CD4-positive, alpha-beta T cell (primary cell): ENCODE measurements around the gene BLTP2. TPM values are rescaled to one million over a fixed set of nuclear protein-coding genes. Genes with fewer than 3 reads are reported as not detected.
"Not testable (repeated sequence)": the region's sequence is repeated elsewhere in the genome, so short reads cannot be mapped to it uniquely, and the experiment has no call there.

Experiments used
- ATAC-seq: fragments of 200-7000 bp; cut with Tn5 transposase; one replicate; pipeline ENCODE4 v1.10.0; 2022; ENCODE audit warnings: mild to moderate bottlenecking; ENCODE audit not compliant: poor library complexity
- CTCF ChIA-PET: fragments of 350-600 bp; sonication (Branson Sonifier 250); formaldehyde crosslinking; loops from one replicate; lab custom pipeline; 2021; ENCODE audit warnings: antibody characterized with exemption, inconsistent platforms; lab: Charles Lee
- POLR2A ChIA-PET: fragments of 350-600 bp; sonication (Branson Sonifier 250); formaldehyde crosslinking; loops from one replicate; lab custom pipeline; 2021; ENCODE audit warnings: antibody characterized with exemption, inconsistent platforms; lab: Charles Lee
- DNase-seq, 14 experiments: peaks; one replicate each; pipeline ENCODE4 v3.0.0-alpha.2; 2013 to 2020; ENCODE audit warnings: mixed read lengths in 2 of 14
- H3K27ac ChIP-seq, 2 donors: one replicate each; pipeline versions ENCODE4 v1.5.1 to v1.7.0; 2013; ENCODE audit warnings: low read length in 2 of 2, low read depth in 1 of 2, mild to moderate bottlenecking in 1 of 2
- H3K27me3 ChIP-seq, 2 experiments: 1 replicate in 1 of 2; 2 replicates in 1 of 2; pipeline versions ENCODE4 v1.6.1 to v1.7.0; 2013; ENCODE audit warnings: low read length in 2 of 2, control low read depth in 1 of 2, mild to moderate bottlenecking in 1 of 2, moderate library complexity in 1 of 2; ENCODE audit not compliant: insufficient read depth in 2 of 2, control insufficient read depth in 1 of 2
- H3K36me3 ChIP-seq: one replicate; pipeline ENCODE4 v1.6.1; 2013; ENCODE audit warnings: low read length, control low read depth; ENCODE audit not compliant: insufficient read depth
- H3K4me1 ChIP-seq: one replicate; pipeline ENCODE4 v1.6.1; 2013; ENCODE audit warnings: low read length, control low read depth; ENCODE audit not compliant: insufficient read depth
- H3K4me3 ChIP-seq: one replicate; pipeline ENCODE4 v1.5.1; 2013; ENCODE audit warnings: mild to moderate bottlenecking, low read length, moderate library complexity
- H3K9me3 ChIP-seq, 2 experiments: 1 replicate in 1 of 2; 2 replicates in 1 of 2; pipeline versions ENCODE4 v1.6.1 to v1.7.0; 2013; ENCODE audit warnings: low read length in 2 of 2, mild to moderate bottlenecking in 2 of 2, control low read depth in 1 of 2, moderate library complexity in 1 of 2; ENCODE audit not compliant: control insufficient read depth in 1 of 2, insufficient read depth in 1 of 2
- H3K27ac Mint-ChIP-seq: one replicate; pipeline ENCODE4 v1.8.0; 2020; ENCODE audit warnings: mixed read lengths
- H3K27me3 Mint-ChIP-seq: one replicate; pipeline ENCODE4 v1.8.0; 2021; ENCODE audit warnings: mixed read lengths
- H3K36me3 Mint-ChIP-seq: one replicate; pipeline ENCODE4 v1.8.0; 2021; ENCODE audit warnings: low read depth, mixed read lengths
- H3K4me1 Mint-ChIP-seq: one replicate; pipeline ENCODE4 v1.8.0; 2021; ENCODE audit warnings: low read depth, mixed read lengths
- H3K4me3 Mint-ChIP-seq: one replicate; pipeline ENCODE4 v1.8.0; 2020; ENCODE audit warnings: mild to moderate bottlenecking, mixed read lengths
- H3K9me3 Mint-ChIP-seq: one replicate; pipeline ENCODE4 v1.8.0; 2020; ENCODE audit warnings: mixed read lengths
- intact Hi-C, 2 experiments: fragments of 100-400 bp; cut with DNase I in 1 of 2; cut with micrococcal nuclease in 1 of 2; formaldehyde crosslinking; loops; one replicate each; pipeline versions ENCODE4 v1.15.1 to v1.9.0; 2023 to 2025; cut with DNase I, micrococcal nuclease
- total RNA-seq, 174 experiments: library from RNA in 2 of 174; stranded (reverse) in 2 of 174; gene quantifications; one replicate each; pipeline ENCODE4 v1.2.3 and lab custom pipeline; 2021 to 2026
- TF ChIP-seq, protein P1 (sequence below): fragments of 200-600 bp; IDR thresholded peaks from one replicate; pipeline ENCODE4 v1.8.0; 2022; ENCODE audit warnings: antibody characterized with exemption, mild to moderate bottlenecking

Gene BLTP2
- total RNA-seq, 2 experiments from 2014 or later: 120 to 124 TPM

DNA sequence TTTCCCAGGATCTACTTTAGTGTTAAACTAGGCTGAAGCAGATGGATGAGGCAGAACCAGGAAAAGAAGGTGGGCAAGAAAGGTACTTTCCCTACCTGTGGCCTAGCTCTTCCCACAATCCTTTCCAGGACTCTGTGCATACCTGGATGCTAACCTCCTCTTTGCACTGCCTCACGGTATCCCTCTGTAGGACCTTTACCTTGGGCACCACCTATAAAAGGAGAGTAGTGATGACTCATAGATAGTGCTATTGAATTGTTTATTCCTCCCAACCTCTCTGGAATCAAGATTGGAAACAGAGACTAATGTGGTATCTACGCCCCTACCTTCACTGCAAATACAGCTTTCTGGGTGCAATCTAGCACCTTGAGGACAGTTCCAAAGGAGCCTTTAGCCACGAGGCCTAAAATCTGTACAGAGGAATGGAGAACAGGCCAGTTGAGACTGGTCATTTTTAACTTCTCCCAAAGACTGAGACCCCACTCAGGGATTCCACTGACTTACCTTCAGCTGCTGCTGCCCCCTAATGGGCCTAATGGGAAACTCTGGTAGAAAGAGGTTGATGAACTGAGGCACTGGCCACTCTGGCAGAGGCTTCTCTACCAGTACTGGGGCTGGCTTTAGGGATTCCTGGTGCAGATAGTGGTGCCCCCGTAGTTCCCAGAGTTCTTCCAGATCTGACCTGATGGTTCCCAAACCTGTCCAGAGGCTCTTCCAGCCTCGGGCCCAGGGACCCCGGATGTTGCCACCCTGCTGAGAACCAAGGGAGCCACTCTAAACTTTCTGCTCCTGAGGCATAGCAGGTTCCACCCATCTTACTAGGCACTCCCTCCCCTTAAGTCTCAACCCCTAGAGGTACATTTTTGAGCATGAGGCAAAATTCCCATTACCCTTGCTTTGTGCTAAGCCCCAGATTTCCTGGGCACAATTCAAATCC is 31.8 kb downstream of the BLTP2 start:
- H3K27ac Mint-ChIP-seq: peak overlapping the region; percentile 34

DNA sequence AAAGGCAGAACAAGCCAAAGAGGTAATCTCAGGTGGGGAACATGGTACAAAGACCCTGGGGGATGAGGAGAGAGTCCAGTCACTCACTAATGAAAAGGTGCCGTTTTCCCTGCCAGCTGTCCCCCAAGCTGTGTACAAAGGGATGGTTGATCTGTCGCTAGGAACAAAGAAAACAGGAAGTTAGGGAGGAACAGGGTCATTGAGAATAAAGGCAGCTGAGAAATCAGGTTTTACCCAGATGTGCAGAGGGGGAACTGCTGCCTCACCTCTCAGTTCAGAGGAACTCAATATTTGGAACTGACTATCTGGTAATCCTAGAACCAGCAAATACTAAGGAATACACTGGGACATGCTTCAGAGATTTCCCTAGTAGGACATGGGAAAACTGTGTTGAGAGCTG is 32.4 kb downstream of the BLTP2 start:
- intact Hi-C loops: loop anchor here (2.0 to 5.0 kb wide), 2 partner anchors 64 to 65 kb away; no protein-coding TSS in a partner anchor
- POLR2A ChIA-PET: interaction anchor here (2.3 kb wide), 1 partner anchor 13 kb away, joined by 9 read pairs; no protein-coding TSS in a partner anchor
- H3K27ac ChIP-seq: no peak overlapping the region

More for the DNA sequence above, 31.8 kb downstream of the BLTP2 start:
- TF ChIP-seq, protein P1, sequence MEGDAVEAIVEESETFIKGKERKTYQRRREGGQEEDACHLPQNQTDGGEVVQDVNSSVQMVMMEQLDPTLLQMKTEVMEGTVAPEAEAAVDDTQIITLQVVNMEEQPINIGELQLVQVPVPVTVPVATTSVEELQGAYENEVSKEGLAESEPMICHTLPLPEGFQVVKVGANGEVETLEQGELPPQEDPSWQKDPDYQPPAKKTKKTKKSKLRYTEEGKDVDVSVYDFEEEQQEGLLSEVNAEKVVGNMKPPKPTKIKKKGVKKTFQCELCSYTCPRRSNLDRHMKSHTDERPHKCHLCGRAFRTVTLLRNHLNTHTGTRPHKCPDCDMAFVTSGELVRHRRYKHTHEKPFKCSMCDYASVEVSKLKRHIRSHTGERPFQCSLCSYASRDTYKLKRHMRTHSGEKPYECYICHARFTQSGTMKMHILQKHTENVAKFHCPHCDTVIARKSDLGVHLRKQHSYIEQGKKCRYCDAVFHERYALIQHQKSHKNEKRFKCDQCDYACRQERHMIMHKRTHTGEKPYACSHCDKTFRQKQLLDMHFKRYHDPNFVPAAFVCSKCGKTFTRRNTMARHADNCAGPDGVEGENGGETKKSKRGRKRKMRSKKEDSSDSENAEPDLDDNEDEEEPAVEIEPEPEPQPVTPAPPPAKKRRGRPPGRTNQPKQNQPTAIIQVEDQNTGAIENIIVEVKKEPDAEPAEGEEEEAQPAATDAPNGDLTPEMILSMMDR: peak; percentile 86
- Histone ChIP-seq H3K9me3 (no peaks in the 10 kb centered on the region), H3K4me1 (no peaks in the 10 kb centered on the region), H3K27ac (no peak overlapping the region), H3K27me3 (no peaks in the 10 kb centered on the region), H3K36me3 (peaks cover 47% of the 10 kb centered on the region), H3K4me3 (no peak overlapping the region)
- DNase-seq (peak; percentile 16 to 66 (median 26)), ATAC-seq (peak; percentile 49)
- intact Hi-C loops: loop anchor here (1.0 to 5.0 kb wide), 3 partner anchors 64 to 119 kb away; no protein-coding TSS in a partner anchor
- H3K27me3 Mint-ChIP-seq: no peaks in the 10 kb centered on the region
- POLR2A ChIA-PET: interaction anchor here (2.3 kb wide), 1 partner anchor 14 kb away, joined by 9 read pairs; no protein-coding TSS in a partner anchor
- CTCF ChIA-PET: interaction anchor here (1.0 to 1.9 kb wide), 9 partner anchors 13 to 119 kb away, joined by 3 to 9 read pairs (median 4); no protein-coding TSS in a partner anchor
- no peak overlapping the region for H3K4me3 Mint-ChIP-seq
- no peaks in the 10 kb centered on the region for H3K9me3 Mint-ChIP-seq
- H3K36me3 Mint-ChIP-seq: peaks cover 57% of the 10 kb centered on the region
- peaks cover 5% of the 10 kb centered on the region for H3K4me1 Mint-ChIP-seq

DNA sequence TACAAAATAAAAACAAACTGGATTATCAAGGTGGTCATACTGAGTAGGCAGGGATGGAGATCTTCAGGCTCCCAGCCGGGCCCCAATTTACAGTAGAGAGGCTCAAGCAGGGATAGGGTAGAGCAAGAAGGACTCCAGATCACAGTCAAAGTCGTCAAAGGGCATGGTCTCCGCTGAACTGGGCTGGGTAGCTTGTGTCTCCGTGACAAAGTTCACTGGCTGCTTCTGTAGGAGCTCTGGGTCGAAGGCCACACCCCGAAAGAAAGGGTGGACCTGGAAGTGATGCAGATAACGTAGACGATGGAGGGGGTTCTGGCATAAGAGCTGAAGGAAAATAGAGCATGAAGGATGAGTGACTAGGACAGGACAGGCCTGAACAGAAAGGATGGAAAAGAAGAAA is 34.6 kb downstream of the BLTP2 start:
- ChIA-PET POLR2A (interaction anchor here (1.3 to 2.0 kb wide), 2 partner anchors 11 to 33 kb away, joined by 7 read pairs; partner anchors contain the start of gene ALDOC), CTCF (no interaction called here)
- Histone ChIP-seq H3K27ac (no peak overlapping the region), H3K27me3 (no peaks in the 10 kb centered on the region), H3K9me3 (no peaks in the 10 kb centered on the region), H3K36me3 (peaks cover 23% of the 10 kb centered on the region), H3K4me3 (no peak overlapping the region), H3K4me1 (no peaks in the 10 kb centered on the region)
- DNase-seq (no peak), ATAC-seq (no peak)
- H3K27me3 Mint-ChIP-seq: no peaks in the 10 kb centered on the region
- no peaks in the 10 kb centered on the region for H3K9me3 Mint-ChIP-seq
- TF ChIP-seq, protein P1: no peak
- H3K4me3 Mint-ChIP-seq: no peak overlapping the region
- H3K4me1 Mint-ChIP-seq: peaks cover 5% of the 10 kb centered on the region
- intact Hi-C loops: loop anchor here in 1 of 2 experiments (5.0 kb wide), 1 partner anchor 63 kb away; no protein-coding TSS in a partner anchor
- peaks cover 33% of the 10 kb centered on the region for H3K36me3 Mint-ChIP-seq
- H3K27ac Mint-ChIP-seq: peak overlapping the region; percentile 23

More for the DNA sequence above, 32.4 kb downstream of the BLTP2 start:
- Mint-ChIP-seq H3K9me3 (no peaks in the 10 kb centered on the region), H3K4me3 (no peak overlapping the region), H3K36me3 (peaks cover 54% of the 10 kb centered on the region), H3K27me3 (no peaks in the 10 kb centered on the region), H3K27ac (peak overlapping the region; percentile 34), H3K4me1 (peaks cover 5% of the 10 kb centered on the region)
- no peak for ATAC-seq
- no peaks in the 10 kb centered on the region for H3K4me1 ChIP-seq
- H3K4me3 ChIP-seq: no peak overlapping the region
- peaks cover 41% of the 10 kb centered on the region for H3K36me3 ChIP-seq
- TF ChIP-seq, protein P1: no peak
- H3K9me3 ChIP-seq: no peaks in the 10 kb centered on the region
- no peaks in the 10 kb centered on the region for H3K27me3 ChIP-seq
- no peak for DNase-seq
- CTCF ChIA-PET: interaction anchor here (1.2 to 1.9 kb wide), 8 partner anchors 13 to 118 kb away, joined by 3 to 9 read pairs (median 4); no protein-coding TSS in a partner anchor

DNA sequence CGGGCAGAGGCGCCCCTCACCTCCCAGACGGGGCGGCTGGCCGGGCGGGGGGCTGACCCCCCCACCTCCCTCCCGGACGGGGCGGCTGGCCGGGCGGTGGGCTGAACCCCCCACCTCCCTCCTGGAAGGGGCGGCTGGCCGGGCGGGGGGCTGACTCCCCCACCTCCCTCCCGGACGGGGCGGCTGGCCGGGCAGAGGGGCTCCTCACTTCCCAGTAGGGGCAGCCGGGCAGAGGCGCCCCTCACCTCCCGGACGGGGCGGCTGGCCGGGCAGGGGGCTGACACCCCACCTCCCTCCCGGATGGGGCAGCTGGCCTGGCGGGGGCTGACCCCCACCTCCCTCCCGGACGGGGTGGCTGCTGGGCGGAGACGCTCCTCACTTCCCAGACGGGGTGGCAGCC is 40.9 kb downstream of the BLTP2 start:
- intact Hi-C loops, H3K36me3 Mint-ChIP-seq, H3K27ac ChIP-seq, H3K4me1 ChIP-seq, H3K9me3 ChIP-seq, H3K36me3 ChIP-seq, H3K4me1 Mint-ChIP-seq, H3K4me3 ChIP-seq, H3K27me3 Mint-ChIP-seq, H3K27ac Mint-ChIP-seq, POLR2A ChIA-PET, ATAC-seq, H3K4me3 Mint-ChIP-seq, H3K27me3 ChIP-seq, DNase-seq, H3K9me3 Mint-ChIP-seq, CTCF ChIA-PET: not testable (repeated sequence)
